ENCODE measurements around the gene IRAK1. TPM values are rescaled to one million over a fixed set of nuclear protein-coding genes. Genes with fewer than 3 reads are reported as not detected.

The IRAK1 gene
- total and polyA plus RNA-seq, 10 of the 15 experiments (the other 5 are each of a cell fraction or from before 2014, with no cell fraction given) = 4.2 to 136 (median 39.5) TPM

DNA sequence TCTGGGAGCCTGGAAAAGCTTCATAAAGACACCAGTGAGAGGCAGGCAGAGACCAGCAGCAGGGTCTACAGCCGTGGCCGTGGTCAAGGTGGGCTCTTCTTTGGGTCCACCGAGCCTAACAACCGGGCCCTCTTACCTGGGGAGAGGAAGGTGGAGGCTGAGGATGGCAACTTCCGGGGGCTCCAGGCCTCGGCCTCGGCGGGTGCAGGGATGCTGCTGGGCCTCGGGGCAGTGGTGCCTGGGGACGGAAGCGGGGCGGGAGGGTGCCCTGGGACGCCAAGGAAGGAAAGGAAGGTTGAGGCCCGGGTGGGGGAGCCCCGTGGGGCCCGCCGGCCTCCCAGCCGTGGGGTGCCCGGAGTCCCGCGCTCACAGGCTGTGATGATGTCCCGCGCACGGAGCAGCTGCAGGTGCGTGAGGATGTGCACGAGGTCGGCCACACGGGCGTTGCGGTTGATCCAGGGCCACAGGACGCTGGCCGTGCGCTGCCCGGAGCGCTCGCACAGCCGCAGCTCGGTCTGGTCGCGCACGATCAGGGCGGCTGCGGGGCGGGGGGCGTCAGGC is 561 bp downstream of the IRAK1 start:
- H3K4me1 ChIP-seq (ENCODE audit: control insufficient read depth, insufficient read depth, low read length) = peaks cover 11% of the 10 kb centered on the region
- RAD21 ChIA-PET (ENCODE audit: unreplicated experiment) = interaction anchor here (1.1 to 1.8 kb wide), 7 partner anchors 12 to 96 kb away, joined by 3 to 10 read pairs (median 4); partner anchors contain the start of gene MECP2
- intact Hi-C loops (cut with micrococcal nuclease; ENCODE audit: unreplicated experiment) (no loop called here), in situ Hi-C loops (cut with MboI) (no loop called here)
- peak overlapping the region; percentile 85 for H3K4me3 ChIP-seq
- ATAC-seq (peak; percentile 29), DNase-seq (ENCODE audit: low read depth, low spot score) (no peak), FAIRE-seq (no peak)
- no TSS peak for BruUV-seq (replicated peaks)
- H3K27me3 ChIP-seq (replicated peaks in 1 of 2; ENCODE audit: control insufficient read depth in 2 of 2, insufficient read depth in 2 of 2, low read length in 1 of 2) = no peaks in the 10 kb centered on the region
- peak overlapping the region; percentile 86 for H3K9ac ChIP-seq (ENCODE audit: control insufficient read depth, insufficient read depth, low read length)
- peaks cover 41% of the 10 kb centered on the region for H3K79me2 ChIP-seq (ENCODE audit: control insufficient read depth, insufficient read depth, low read length)
- CTCF ChIA-PET = interaction anchor here (1.0 to 1.9 kb wide), 3 partner anchors 9 to 354 kb away, joined by 3 to 4 read pairs (median 4); no protein-coding TSS in a partner anchor
- peak overlapping the region; percentile 82 for H3K27ac ChIP-seq (ENCODE audit: control insufficient read depth, insufficient read depth)
- no peaks in the 10 kb centered on the region for H4K20me1 ChIP-seq (ENCODE audit: control insufficient read depth, insufficient read depth)
- SMC1A ChIA-PET (ENCODE audit: uncharacterized antibody, unreplicated experiment) = interaction anchor here (0.6 to 1.9 kb wide), 6 partner anchors 10 to 48 kb away, joined by 3 to 7 read pairs (median 3); partner anchors contain the start of gene HCFC1
- peaks cover 0 to 5% of the 10 kb centered on the region in 2 experiments; a peak in 3 of 4 replicates for H3K36me3 ChIP-seq (ENCODE audit: control insufficient read depth in 2 of 2, insufficient read depth in 2 of 2, low read length in 1 of 2)
- POLR2A ChIA-PET = interaction anchor here (0.7 to 2.0 kb wide), 11 partner anchors 9 to 94 kb away, joined by 3 to 11 read pairs (median 3); partner anchors contain the start of gene HCFC1
- peak overlapping the region; percentile 66 for H3K4me2 ChIP-seq (ENCODE audit: control insufficient read depth, insufficient read depth)
- no peak for TF ChIP-seq NFYB (IDR thresholded peaks at IDR 0.05; ENCODE audit: insufficient read depth, low read depth, low read length)
- TF ChIP-seq, protein P1, sequence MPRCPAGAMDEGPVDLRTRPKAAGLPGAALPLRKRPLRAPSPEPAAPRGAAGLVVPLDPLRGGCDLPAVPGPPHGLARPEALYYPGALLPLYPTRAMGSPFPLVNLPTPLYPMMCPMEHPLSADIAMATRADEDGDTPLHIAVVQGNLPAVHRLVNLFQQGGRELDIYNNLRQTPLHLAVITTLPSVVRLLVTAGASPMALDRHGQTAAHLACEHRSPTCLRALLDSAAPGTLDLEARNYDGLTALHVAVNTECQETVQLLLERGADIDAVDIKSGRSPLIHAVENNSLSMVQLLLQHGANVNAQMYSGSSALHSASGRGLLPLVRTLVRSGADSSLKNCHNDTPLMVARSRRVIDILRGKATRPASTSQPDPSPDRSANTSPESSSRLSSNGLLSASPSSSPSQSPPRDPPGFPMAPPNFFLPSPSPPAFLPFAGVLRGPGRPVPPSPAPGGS (IDR thresholded peaks at IDR 0.05; ENCODE audit: borderline replicate concordance, insufficient read depth, low read depth, low read length, poor library complexity, severe bottlenecking) = no peak
- no peak for TF ChIP-seq EZH2 (IDR thresholded peaks at IDR 0.05; ENCODE audit: borderline replicate concordance, control insufficient read depth, low read depth, low read length)
- no peak for TF ChIP-seq ATF3 (IDR thresholded peaks at IDR 0.05; ENCODE audit: borderline replicate concordance, extremely low read depth, low read depth, low read length)
- no peak for TF ChIP-seq TCF3 (IDR thresholded peaks at IDR 0.05; ENCODE audit: borderline replicate concordance, insufficient read depth, low read depth, low read length)
- TF ChIP-seq, protein P2, sequence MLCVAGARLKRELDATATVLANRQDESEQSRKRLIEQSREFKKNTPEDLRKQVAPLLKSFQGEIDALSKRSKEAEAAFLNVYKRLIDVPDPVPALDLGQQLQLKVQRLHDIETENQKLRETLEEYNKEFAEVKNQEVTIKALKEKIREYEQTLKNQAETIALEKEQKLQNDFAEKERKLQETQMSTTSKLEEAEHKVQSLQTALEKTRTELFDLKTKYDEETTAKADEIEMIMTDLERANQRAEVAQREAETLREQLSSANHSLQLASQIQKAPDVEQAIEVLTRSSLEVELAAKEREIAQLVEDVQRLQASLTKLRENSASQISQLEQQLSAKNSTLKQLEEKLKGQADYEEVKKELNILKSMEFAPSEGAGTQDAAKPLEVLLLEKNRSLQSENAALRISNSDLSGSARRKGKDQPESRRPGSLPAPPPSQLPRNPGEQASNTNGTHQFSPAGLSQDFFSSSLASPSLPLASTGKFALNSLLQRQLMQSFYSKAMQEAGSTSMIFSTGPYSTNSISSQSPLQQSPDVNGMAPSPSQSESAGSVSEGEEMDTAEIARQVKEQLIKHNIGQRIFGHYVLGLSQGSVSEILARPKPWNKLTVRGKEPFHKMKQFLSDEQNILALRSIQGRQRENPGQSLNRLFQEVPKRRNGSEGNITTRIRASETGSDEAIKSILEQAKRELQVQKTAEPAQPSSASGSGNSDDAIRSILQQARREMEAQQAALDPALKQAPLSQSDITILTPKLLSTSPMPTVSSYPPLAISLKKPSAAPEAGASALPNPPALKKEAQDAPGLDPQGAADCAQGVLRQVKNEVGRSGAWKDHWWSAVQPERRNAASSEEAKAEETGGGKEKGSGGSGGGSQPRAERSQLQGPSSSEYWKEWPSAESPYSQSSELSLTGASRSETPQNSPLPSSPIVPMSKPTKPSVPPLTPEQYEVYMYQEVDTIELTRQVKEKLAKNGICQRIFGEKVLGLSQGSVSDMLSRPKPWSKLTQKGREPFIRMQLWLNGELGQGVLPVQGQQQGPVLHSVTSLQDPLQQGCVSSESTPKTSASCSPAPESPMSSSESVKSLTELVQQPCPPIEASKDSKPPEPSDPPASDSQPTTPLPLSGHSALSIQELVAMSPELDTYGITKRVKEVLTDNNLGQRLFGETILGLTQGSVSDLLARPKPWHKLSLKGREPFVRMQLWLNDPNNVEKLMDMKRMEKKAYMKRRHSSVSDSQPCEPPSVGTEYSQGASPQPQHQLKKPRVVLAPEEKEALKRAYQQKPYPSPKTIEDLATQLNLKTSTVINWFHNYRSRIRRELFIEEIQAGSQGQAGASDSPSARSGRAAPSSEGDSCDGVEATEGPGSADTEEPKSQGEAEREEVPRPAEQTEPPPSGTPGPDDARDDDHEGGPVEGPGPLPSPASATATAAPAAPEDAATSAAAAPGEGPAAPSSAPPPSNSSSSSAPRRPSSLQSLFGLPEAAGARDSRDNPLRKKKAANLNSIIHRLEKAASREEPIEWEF (IDR thresholded peaks at IDR 0.05; ENCODE audit: insufficient replicate concordance, low read depth, low read length) = no peak
- 18% methylated on average over 29 of the region's 45 CpGs for WGBS (ENCODE audit: insufficient coverage, insufficient replicate concordance, low lambda C conversion rate, missing lambda C conversion rate)
- no peaks in the 10 kb centered on the region for H3K9me3 ChIP-seq (replicated peaks; ENCODE audit: control insufficient read depth, insufficient read depth, low read length)
- no peak overlapping the region; the same call in 1 of the 2 replicates for H2AFZ ChIP-seq (ENCODE audit: control insufficient read depth, low read depth, low read length)
